HEK293 (cell line): ENCODE measurements around the gene MGAT1.
"Not testable (repeated sequence)": the region's sequence is repeated elsewhere in the genome, so short reads cannot be mapped to it uniquely, and the experiment has no call there.

Experiments
- OVOL3 ChIP-seq: fragments of 450-650 bp; formaldehyde crosslinking; IDR thresholded peaks from 2 replicates; pipeline ENCODE4 v1.5.1; 2016; ENCODE audit warnings: missing biosample characterization, missing genetic modification characterization
- TCF7L2 ChIP-seq: IDR thresholded peaks from 2 replicates; pipeline ENCODE4 v1.6.1; 2011; ENCODE audit warnings: low read depth, mild to moderate bottlenecking, inconsistent platforms, low read length, moderate library complexity, borderline replicate concordance
- WT1 ChIP-seq: fragments of 450-650 bp; formaldehyde crosslinking; IDR thresholded peaks from 2 replicates; pipeline ENCODE4 v1.5.1; 2016; ENCODE audit warnings: missing biosample characterization, missing genetic modification characterization
- ZBTB1 ChIP-seq: fragments of 450-650 bp; formaldehyde crosslinking; IDR thresholded peaks from 2 replicates; pipeline ENCODE4 v1.5.1; 2016; ENCODE audit warnings: missing biosample characterization, missing genetic modification characterization
- ZNF561 ChIP-seq: fragments of 450-650 bp; IDR thresholded peaks from 2 replicates; pipeline ENCODE4 v1.5.1; 2018; ENCODE audit warnings: missing biosample characterization, missing genetic modification characterization, borderline replicate concordance
- ZNF792 ChIP-seq: fragments of 450-650 bp; formaldehyde crosslinking; IDR thresholded peaks from 2 replicates; pipeline ENCODE4 v1.5.1; 2016; ENCODE audit warnings: missing biosample characterization, missing genetic modification characterization

DNA sequence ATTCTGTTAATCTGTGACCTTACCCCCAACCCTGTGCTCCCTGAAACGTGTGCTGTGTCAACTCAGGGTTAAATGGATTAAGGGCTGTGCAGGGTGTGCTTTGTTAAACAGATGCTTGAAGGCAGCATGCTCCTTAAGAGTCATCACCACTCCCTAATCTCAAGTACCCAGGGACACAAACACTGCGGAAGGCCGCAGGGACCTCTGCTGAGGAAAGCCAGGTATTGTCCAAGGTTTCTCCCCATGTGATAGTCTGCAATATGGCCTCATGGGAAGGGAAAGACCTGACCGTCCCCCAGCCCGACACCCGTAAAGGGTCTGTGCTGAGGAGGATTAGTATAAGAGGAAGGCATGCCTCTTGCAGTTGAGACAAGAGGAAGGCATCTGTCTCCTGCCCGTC, 24.8 kb upstream of the MGAT1 start:
- not testable (repeated sequence) for TF ChIP-seq ZNF792 (tag by site-specific recombination); WT1; TCF7L2; ZNF561 (tag by site-specific recombination); ZBTB1 (tag by site-specific recombination); OVOL3 (tag by site-specific recombination)
